Activated CD4-positive, alpha-beta T cell treated with anti-CD3 and anti-CD28 coated beads for 24 hours (primary cell): ENCODE measurements around the gene TC2N.
"Not testable (repeated sequence)": the region's sequence is repeated elsewhere in the genome, so short reads cannot be mapped to it uniquely, and the experiment has no call there.

Experiments used
- DNase-seq, 2 donors: peaks; one replicate each; pipeline ENCODE4 v3.0.0-alpha.2; 2020; ENCODE audit warnings: low read depth in 2 of 2

TC2N gene

GRCh38 chr14:91889477-91890211 lies 22.3 kb upstream of the TC2N start:
- no peak for DNase-seq

GRCh38 chr14:91888641-91889476 lies 21.5 kb upstream of the TC2N start:
- DNase-seq = no peak

GRCh38 chr14:91886961-91887360 lies 19.6 kb upstream of the TC2N start:
- no peak for DNase-seq

- no peak for DNase-seq
These were observed 18.5 kb upstream of the TC2N start for GRCh38 chr14:91885839-91886238.

GRCh38 chr14:91885113-91885712 lies 17.9 kb upstream of the TC2N start:
- DNase-seq = no peak

- no peak for DNase-seq
These were observed 17.3 kb upstream of the TC2N start for GRCh38 chr14:91884664-91885063.

GRCh38 chr14:91883753-91884152 lies 16.4 kb upstream of the TC2N start:
- no peak for DNase-seq

GRCh38 chr14:91882776-91883175 lies 15.4 kb upstream of the TC2N start:
- no peak for DNase-seq

GRCh38 chr14:91882369-91882768 lies 15.0 kb upstream of the TC2N start:
- no peak for DNase-seq

- DNase-seq = no peak
These were observed 11.9 kb upstream of the TC2N start for GRCh38 chr14:91879196-91879595.

- no peak for DNase-seq
These were observed 10.9 kb upstream of the TC2N start for GRCh38 chr14:91878274-91878673.

GRCh38 chr14:91877376-91877915 lies 10.1 kb upstream of the TC2N start:
- DNase-seq = no peak

- no peak for DNase-seq
These were observed 9.2 kb upstream of the TC2N start for GRCh38 chr14:91876492-91876891.

GRCh38 chr14:91875525-91876286 lies 8.4 kb upstream of the TC2N start:
- no peak for DNase-seq

GRCh38 chr14:91873471-91874415 lies 6.4 kb upstream of the TC2N start:
- peak in 1 of 2 donors; percentile 38 for DNase-seq

- DNase-seq = no peak
These were observed 5.5 kb upstream of the TC2N start for GRCh38 chr14:91872517-91873470.

- no peak for DNase-seq
These were observed 4.7 kb upstream of the TC2N start for GRCh38 chr14:91872011-91872501.

GRCh38 chr14:91871401-91871800 lies 4.1 kb upstream of the TC2N start:
- DNase-seq = not testable (repeated sequence)

- no peak for DNase-seq
These were observed 3.6 kb upstream of the TC2N start for GRCh38 chr14:91870890-91871289.
